ENCODE results near the gene ATF7IP2. TPM values are rescaled to one million over a fixed set of nuclear protein-coding genes. Genes with fewer than 3 reads are reported as not detected.

Gene ATF7IP2
- total and polyA plus RNA-seq, 2 of the 13 experiments (the other 11 are each of a cell fraction or from before 2014, with no cell fraction given): 117 to 217 TPM

- TF ChIP-seq ZNF781 (CRISPR knock-in tag; IDR thresholded peaks at IDR 0.05; ENCODE audit: borderline replicate concordance, not compliant biosample characterization) (no peak), ZNF232 (CRISPR knock-in tag; IDR thresholded peaks at IDR 0.05; ENCODE audit: borderline replicate concordance) (no peak), ZNF501 (CRISPR knock-in tag; IDR thresholded peaks at IDR 0.05) (no peak), NBN (conservative IDR thresholded peaks at IDR 0.05) (no peak), ZNF75D (CRISPR knock-in tag; IDR thresholded peaks at IDR 0.05; ENCODE audit: borderline replicate concordance) (no peak), SP2 (CRISPR knock-in tag; IDR thresholded peaks at IDR 0.05) (no peak), SNAI1 (CRISPR knock-in tag; IDR thresholded peaks at IDR 0.05; ENCODE audit: borderline replicate concordance) (no peak), ZNF687 (CRISPR knock-in tag; IDR thresholded peaks at IDR 0.05) (no peak), SIN3B (IDR thresholded peaks at IDR 0.05; ENCODE audit: low read length) (no peak), ZKSCAN5 (CRISPR knock-in tag; IDR thresholded peaks at IDR 0.05) (no peak), DPF2 (CRISPR knock-in tag; IDR thresholded peaks at IDR 0.05; ENCODE audit: borderline replicate concordance, low read depth) (no peak), ZNF17 (CRISPR knock-in tag; IDR thresholded peaks at IDR 0.05) (no peak), ZKSCAN1 (IDR thresholded peaks at IDR 0.05; ENCODE audit: low read length) (no peak), ZNF570 (CRISPR knock-in tag; IDR thresholded peaks at IDR 0.05; ENCODE audit: borderline replicate concordance) (no peak), SOX13 (IDR thresholded peaks at IDR 0.05) (peak; percentile 89), SOX13 (CRISPR knock-in tag; conservative IDR thresholded peaks at IDR 0.05 in 1 of 2, IDR thresholded peaks at IDR 0.05 in 1 of 2) (peak in 1 of 2 experiments; percentile 99; a peak in 2 of 4 replicates), MEIS2 (CRISPR knock-in tag; IDR thresholded peaks at IDR 0.05) (no peak)
- TF ChIP-seq, protein P1, sequence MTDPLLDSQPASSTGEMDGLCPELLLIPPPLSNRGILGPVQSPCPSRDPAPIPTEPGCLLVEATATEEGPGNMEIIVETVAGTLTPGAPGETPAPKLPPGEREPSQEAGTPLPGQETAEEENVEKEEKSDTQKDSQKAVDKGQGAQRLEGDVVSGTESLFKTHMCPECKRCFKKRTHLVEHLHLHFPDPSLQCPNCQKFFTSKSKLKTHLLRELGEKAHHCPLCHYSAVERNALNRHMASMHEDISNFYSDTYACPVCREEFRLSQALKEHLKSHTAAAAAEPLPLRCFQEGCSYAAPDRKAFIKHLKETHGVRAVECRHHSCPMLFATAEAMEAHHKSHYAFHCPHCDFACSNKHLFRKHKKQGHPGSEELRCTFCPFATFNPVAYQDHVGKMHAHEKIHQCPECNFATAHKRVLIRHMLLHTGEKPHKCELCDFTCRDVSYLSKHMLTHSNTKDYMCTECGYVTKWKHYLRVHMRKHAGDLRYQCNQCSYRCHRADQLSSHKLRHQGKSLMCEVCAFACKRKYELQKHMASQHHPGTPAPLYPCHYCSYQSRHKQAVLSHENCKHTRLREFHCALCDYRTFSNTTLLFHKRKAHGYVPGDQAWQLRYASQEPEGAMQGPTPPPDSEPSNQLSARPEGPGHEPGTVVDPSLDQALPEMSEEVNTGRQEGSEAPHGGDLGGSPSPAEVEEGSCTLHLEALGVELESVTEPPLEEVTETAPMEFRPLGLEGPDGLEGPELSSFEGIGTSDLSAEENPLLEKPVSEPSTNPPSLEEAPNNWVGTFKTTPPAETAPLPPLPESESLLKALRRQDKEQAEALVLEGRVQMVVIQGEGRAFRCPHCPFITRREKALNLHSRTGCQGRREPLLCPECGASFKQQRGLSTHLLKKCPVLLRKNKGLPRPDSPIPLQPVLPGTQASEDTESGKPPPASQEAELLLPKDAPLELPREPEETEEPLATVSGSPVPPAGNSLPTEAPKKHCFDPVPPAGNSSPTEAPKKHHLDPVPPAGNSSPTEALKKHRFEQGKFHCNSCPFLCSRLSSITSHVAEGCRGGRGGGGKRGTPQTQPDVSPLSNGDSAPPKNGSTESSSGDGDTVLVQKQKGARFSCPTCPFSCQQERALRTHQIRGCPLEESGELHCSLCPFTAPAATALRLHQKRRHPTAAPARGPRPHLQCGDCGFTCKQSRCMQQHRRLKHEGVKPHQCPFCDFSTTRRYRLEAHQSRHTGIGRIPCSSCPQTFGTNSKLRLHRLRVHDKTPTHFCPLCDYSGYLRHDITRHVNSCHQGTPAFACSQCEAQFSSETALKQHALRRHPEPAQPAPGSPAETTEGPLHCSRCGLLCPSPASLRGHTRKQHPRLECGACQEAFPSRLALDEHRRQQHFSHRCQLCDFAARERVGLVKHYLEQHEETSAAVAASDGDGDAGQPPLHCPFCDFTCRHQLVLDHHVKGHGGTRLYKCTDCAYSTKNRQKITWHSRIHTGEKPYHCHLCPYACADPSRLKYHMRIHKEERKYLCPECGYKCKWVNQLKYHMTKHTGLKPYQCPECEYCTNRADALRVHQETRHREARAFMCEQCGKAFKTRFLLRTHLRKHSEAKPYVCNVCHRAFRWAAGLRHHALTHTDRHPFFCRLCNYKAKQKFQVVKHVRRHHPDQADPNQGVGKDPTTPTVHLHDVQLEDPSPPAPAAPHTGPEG (CRISPR knock-in tag; IDR thresholded peaks at IDR 0.05): no peak
Observed at GRCh38 chr16:10356870-10357842, 28.7 kb upstream of the ATF7IP2 start (continued).
